GM21390 (cell line): ENCODE data around the gene SHB.

Experiments
- ATAC-seq: cut with Tn5 transposase; IDR thresholded peaks from one replicate; pipeline ENCODE4 v1.9.1; 2021; ENCODE audit not compliant: unreplicated experiment

The SHB gene

GRCh38 chr9:38043931-38044623 lies 24.9 kb downstream of the SHB start:
- ATAC-seq, result no peak

DNA sequence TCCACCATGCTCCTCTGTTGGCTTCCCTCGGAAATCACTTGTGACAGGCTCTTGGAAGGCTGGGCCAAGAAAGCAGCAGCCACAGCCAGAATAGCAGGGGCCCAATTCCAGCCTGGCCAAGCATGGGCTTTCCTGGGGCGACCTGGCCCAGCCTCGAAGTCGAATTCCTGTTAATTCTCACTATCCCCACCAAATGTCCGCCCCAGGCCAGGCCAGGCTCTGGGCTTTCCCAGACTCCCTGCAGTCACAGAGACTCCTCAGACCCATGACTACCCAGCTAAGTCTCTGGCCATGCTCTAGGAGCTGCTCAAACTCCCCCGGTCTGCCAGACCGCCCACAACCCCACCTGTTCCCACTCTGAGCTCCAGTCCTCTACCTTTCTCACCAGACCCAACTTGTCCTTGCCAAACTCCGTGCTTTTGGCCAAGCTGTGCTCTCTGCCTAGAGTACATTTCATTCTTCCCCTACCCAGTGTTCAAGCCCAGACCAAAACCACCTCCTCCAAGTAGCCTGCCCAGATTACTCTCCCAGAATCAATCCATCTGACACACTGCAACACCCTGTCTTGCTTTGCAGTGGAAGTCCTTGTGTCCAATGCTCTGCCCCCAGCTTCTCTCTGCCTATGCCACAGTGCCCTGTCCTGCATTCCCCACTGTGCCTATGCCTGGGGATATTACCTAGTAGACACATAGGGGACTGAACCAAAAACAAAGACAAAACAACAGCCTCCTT lies 26.2 kb downstream of the SHB start:
- no peak for ATAC-seq

DNA sequence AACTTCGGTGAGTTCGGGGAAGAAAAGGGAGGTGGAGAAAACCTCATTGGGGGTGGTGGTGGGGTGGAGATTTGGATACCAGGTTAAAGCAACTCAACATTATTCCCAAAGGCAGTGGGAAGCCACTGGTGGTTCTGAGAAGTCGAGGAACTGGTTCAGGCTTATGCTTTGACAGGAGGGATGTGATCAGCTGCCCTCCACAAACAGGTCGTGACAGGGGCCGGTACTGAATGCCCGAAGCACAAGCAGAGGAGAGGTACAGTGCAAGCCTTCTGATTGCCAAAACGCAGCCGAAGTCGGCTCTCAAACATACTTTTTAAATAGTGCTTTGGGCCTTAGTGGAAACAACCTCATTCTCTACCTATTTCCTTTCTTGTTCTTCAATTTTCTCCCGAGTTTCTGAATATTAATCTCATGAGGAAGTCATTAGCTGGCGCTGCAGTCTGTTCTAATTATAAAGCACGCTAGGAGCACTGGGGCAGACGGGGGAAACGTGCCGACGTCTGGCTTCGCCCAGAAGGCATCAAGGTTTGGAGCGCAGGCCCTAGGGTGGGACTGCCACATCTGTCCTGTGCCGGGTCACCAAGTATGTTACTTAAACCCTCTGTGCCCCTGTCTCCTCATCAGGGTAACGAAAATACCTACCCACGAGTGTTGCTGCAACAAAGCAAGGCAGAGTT lies 27.3 kb downstream of the SHB start:
- no peak for ATAC-seq

DNA sequence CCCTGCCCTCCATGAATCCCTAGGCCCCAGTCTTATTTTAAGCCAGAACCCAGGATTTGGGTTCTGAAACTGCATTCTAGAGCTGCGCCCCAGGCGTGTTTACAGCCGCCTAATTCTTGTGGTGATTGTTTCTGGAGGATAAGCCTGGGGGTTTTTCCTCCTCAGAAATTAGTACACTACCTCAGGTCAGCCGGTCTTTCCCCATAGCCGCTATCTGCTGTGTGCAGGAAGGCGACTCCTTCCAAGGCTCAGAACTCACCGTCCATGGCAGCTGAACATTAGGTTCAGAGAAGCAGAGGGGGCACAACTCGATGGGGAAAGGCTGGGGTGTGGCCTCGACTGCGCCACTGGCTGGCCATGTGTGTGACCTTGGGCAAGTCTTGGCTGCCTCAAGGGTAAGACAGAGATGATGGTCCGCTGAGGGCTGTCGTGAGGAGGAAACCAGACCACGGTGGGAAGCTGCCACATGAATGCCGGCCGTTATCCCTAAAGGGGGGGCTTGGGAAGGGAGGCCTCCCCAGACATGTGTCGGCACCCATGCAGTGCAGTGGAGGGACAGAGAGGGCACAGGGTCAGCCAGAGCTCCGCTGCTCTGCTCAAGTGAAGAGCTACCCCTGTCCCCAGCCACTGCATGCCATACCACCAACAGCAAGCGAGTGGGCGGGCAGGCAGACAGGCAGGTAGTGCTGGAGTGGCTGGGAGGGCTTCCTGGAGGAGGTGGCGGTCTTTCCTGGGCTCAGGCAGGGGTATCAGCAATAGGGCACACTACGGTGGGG lies 28.9 kb downstream of the SHB start:
- ATAC-seq, result no peak

GRCh38 chr9:38039090-38039906 lies 29.7 kb downstream of the SHB start:
- ATAC-seq, result no peak

DNA sequence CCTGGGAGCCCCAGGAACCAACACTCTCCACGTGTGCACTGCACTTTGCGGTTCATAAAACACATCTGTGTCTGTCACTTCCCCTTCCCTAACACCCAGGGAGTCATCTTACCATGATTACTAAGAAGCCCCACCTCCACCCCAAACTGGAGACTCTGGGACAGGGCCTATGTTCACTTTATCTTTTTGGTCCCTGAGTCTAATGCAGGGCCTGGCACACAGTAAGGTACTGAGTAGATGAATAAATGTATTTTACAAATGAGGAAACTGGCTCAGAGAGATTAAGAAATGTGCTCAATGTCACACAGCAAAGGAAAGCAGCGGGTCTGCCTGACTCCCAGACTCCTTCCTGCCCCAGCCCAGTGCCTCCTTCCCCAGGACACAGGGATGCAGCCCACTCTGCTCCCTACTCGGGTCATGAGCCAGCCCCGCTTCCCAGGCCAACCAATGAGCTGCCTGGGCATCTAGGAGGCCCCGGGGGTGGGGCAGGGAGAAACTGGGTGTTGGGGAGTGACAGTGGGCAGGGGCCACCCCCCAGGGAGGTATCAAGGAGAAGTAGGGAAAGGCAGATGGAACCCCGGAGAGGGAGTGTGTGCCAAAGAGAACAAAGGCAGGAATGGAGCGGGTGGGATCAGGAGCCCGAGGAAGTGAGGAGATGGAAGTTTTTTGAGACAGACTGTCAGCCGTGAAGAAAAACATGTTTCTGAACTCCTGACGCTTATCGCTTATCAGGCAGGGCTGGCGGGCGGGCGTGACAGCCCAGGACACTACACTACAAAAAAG lies 30.5 kb downstream of the SHB start:
- ATAC-seq, result no peak

- ATAC-seq, result no peak
Measured at GRCh38 chr9:38037981-38038306, 31.1 kb downstream of the SHB start.

GRCh38 chr9:38036359-38037084 lies 32.5 kb downstream of the SHB start:
- no peak for ATAC-seq

- no peak for ATAC-seq
Measured at GRCh38 chr9:38035873-38036272, 33.2 kb downstream of the SHB start.

DNA sequence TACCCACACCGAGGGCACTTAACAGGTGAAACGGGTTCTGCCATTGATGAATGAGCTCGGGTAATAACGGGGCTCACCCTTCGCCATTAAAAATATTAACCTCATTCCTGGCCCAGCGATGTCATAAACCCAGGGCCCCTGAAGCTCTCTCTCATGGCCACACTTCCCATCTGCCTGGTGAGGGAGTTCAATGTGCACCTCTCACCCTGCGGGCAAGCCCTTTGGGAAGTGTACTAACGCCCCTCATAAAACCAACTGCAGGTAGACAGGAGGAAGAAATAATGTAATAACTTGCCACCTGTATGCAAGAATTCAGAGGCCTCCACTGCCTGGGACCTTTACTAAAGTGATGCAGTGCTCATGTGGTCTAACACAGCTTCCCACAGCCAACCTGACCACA lies 35.1 kb downstream of the SHB start:
- ATAC-seq, result no peak

- no peak for ATAC-seq
Measured at GRCh38 chr9:38032266-38033110, 36.5 kb downstream of the SHB start.

DNA sequence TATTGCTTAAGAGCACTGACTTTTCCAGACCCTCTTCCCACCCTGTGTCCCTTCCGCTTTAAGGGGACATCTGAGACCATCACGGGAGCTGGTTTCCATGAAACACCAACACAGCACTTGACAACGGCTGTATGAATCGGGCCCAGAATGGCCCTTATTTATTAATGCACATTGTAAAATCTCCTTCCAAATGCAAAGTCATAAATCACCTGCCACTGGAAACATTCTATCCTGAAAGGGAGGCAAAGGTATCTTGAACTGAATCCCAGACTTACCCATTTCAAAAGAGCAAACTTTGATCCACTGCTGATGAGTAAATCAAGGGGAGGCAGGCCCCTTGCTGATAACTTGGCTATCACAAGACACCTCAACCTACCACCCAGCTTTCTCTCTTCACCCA lies 37.4 kb downstream of the SHB start:
- no peak for ATAC-seq

- ATAC-seq, result no peak
Measured at GRCh38 chr9:38030658-38031057, 38.4 kb downstream of the SHB start.

DNA sequence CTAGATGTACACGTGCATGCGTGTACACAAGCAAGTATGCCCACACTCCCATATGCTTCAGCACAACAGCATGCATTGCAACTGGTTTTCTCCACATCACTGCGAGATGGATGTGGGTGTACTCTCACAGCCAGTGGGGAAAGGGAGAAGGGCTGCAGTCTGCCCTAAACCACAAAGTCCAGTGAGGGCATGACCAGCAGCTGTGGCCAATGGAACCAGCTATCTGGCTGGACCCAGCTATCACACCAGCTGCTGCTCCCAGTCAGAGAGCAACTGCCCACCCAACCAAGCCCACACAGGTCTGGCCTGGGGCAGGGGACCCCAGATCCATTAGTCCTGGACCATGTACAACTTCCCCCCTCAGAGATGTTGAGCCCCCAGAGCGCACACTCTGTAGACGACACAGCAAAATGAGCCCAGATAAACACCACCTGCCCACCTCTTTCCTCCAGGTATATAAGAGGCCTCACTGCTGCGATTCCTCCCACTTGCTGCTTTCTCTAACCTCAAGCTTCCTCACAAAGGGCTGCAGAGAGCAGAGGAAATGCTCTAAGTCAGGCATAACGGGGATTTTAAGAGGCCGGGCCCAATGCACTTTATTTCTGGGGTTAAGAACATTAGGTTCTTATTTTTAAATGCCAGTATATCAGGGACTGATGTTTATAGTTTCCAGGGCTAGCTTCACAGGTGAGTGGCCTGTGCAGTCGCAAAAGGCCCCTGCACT lies 39.0 kb downstream of the SHB start:
- no peak for ATAC-seq

- ATAC-seq, result no peak
Measured at GRCh38 chr9:38027714-38028113, 41.3 kb downstream of the SHB start.

DNA sequence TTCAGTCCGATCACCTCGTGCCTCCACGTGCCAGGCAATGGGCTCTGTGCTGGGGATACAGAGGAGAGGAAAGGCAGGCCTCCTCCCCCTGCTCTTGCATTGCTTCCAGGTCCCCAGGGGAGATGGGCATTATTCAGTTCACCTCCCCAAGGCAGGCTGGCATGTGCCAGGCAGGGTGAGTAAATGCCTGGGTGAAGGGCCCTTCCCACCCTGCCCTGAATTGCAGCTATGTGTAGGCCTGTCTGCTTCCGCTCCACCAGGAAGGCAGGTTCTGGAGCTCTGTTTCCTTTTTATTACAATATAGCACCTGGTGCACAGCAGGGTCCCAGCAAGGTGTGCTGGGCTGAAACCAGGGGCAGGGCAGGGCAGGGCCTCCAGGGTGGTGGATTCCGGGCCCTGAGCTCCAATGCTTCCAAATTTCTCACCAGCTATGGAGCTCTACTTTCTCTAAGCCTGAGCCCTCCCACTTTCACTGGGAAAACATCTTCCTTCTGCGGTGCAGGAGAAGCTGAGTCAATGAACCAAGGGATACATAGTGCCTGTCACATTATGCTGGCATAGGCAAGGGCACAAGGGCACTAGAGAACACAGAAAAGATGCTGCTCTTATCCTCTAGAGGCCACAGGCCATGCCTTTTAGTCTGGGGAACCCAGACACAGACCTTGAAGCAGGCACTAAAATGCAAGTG lies 42.0 kb downstream of the SHB start:
- ATAC-seq, result no peak
